GM20000 (cell line): ENCODE results near the gene TEX51.

Experiments
- DNase-seq: peaks from one replicate; pipeline ENCODE4 v3.0.0; 2012; ENCODE audit warnings: low spot score
- CTCF ChIP-seq: IDR thresholded peaks from 2 replicates; pipeline ENCODE4 v1.5.1; 2012; ENCODE audit warnings: mild to moderate bottlenecking, control low read depth; ENCODE audit errors: extremely low read depth, missing control alignments

Gene TEX51

GRCh38 chr2:126907671-126908070 is 9.0 kb downstream of the TEX51 start:
- DNase-seq: no peak
- no peak for TF ChIP-seq CTCF

GRCh38 chr2:126908721-126909177 is 10.1 kb downstream of the TEX51 start:
- DNase-seq: no peak
- TF ChIP-seq CTCF: no peak

GRCh38 chr2:126909366-126909765 is 10.7 kb downstream of the TEX51 start:
- DNase-seq: no peak
- TF ChIP-seq CTCF: no peak

GRCh38 chr2:126909781-126910180 is 11.1 kb downstream of the TEX51 start:
- DNase-seq: no peak
- no peak for TF ChIP-seq CTCF

GRCh38 chr2:126910637-126911036 is 11.9 kb downstream of the TEX51 start:
- no peak for DNase-seq
- no peak for TF ChIP-seq CTCF

- no peak for TF ChIP-seq CTCF
- DNase-seq: no peak
Observed at GRCh38 chr2:126911111-126911796, 12.6 kb downstream of the TEX51 start.

GRCh38 chr2:126912201-126912600 is 13.5 kb downstream of the TEX51 start:
- no peak for DNase-seq
- no peak for TF ChIP-seq CTCF
